Esophagus muscularis mucosa (tissue), 4 donors: ENCODE results near the gene LANCL1. TPM values are rescaled to one million over a fixed set of nuclear protein-coding genes. Genes with fewer than 3 reads are reported as not detected.

Source experiments
- DNase-seq: peaks from one replicate; pipeline ENCODE4 v3.0.0-alpha.2; 2017; ENCODE audit errors: extremely low spot score
- H3K27ac ChIP-seq, 4 donors: fragments of 200-600 bp; sonication (generic); replicated peaks in 1 of 4; 1 replicate in 3 of 4; 2 replicates in 1 of 4; pipeline ENCODE4 v1.5.1; 2016 to 2019; ENCODE audit warnings: mild to moderate bottlenecking in 1 of 4
- H3K27me3 ChIP-seq, 4 donors: fragments of 200-600 bp; sonication (generic); one replicate each; pipeline versions ENCODE4 v1.5.1 to v1.6.0; 2016 to 2019
- H3K36me3 ChIP-seq, 4 donors: fragments of 200-600 bp; sonication (generic); one replicate each; pipeline ENCODE4 v1.5.1; 2016 to 2019
- H3K4me1 ChIP-seq, 4 donors: fragments of 200-600 bp; sonication (generic); one replicate each; pipeline ENCODE4 v1.5.1; 2016 to 2019
- H3K4me3 ChIP-seq, 4 donors: fragments of 200-600 bp; sonication (generic); 1 replicate in 2 of 4; 2 replicates in 2 of 4; pipeline ENCODE4 v1.5.1; 2016 to 2019; ENCODE audit warnings: mild to moderate bottlenecking in 4 of 4, moderate library complexity in 1 of 4
- H3K9me3 ChIP-seq, 4 donors: fragments of 200-600 bp; sonication (generic); 1 replicate in 3 of 4; 2 replicates in 1 of 4; pipeline ENCODE4 v1.5.1; 2016 to 2019
- CTCF ChIP-seq, 3 experiments: fragments of 200-600 bp in 2 of 3; fragments of 450-650 bp in 1 of 3; sonication (generic) in 2 of 3; IDR thresholded peaks; one replicate each; pipeline ENCODE4 v1.5.1; 2017 to 2019; ENCODE audit warnings: antibody characterized with exemption in 3 of 3, mild to moderate bottlenecking in 2 of 3, moderate library complexity in 1 of 3
- EP300 ChIP-seq: sonication (generic); formaldehyde crosslinking; IDR thresholded peaks from one replicate; pipeline ENCODE4 v1.6.1; 2017; ENCODE audit warnings: antibody characterized with exemption
- POLR2A ChIP-seq: fragments of 450-650 bp; IDR thresholded peaks from one replicate; pipeline ENCODE4 v1.6.1; 2017; ENCODE audit warnings: antibody characterized with exemption, moderate library complexity, mild to moderate bottlenecking, low read depth
- POLR2AphosphoS5 ChIP-seq, 2 donors: sonication (generic); formaldehyde crosslinking; IDR thresholded peaks; one replicate each; pipeline ENCODE4 v1.6.1; 2017; ENCODE audit warnings: antibody characterized with exemption in 2 of 2
- WGBS: methylation state at CpG from one replicate; pipeline ENCODE4 v1.1.5; 2018; 5-methylcytosine and 5-hydroxymethylcytosine counted together
- intact Hi-C: fragments of 100-400 bp; cut with DNase I; formaldehyde crosslinking; loops from one replicate; pipeline ENCODE4 v1.15.1; 2023
- total RNA-seq, 4 donors: library from RNA; depleted of rRNA; stranded (reverse); fragments of >200 nt; gene quantifications; one replicate each; pipeline versions ENCODE4 v1.1.0 to v1.2.1, GENCODE V29; 2016

The LANCL1 gene
- total RNA-seq, 4 donors from 2014 or later, result 27.4 to 29.9 (median 27.8) TPM

- Histone ChIP-seq H3K36me3 (peaks cover 3 to 19% (median 8%) of the 10 kb centered on the region in 4 donors), H3K9me3 (peaks cover 0 to 8% (median 0%) of the 10 kb centered on the region in 4 donors), H3K4me1 (no peaks in the 10 kb centered on the region), H3K27me3 (no peaks in the 10 kb centered on the region), H3K4me3 (no peak overlapping the region), H3K27ac (no peak overlapping the region)
- intact Hi-C loops, result no loop called here
- WGBS, result 56% methylated on average over 3 of the region's 3 CpGs
- TF ChIP-seq POLR2A (no peak), POLR2AphosphoS5 (IDR thresholded peaks at IDR 0.05) (no peak), EP300 (no peak), CTCF (IDR thresholded peaks at IDR 0.05) (peak; percentile 52 to 72 (median 62))
- DNase-seq, result no peak
Measured at GRCh38 chr2:210445116-210445707, 31.3 kb downstream of the LANCL1 start.

GRCh38 chr2:210443527-210443926 lies 33.0 kb downstream of the LANCL1 start:
- DNase-seq, result no peak

GRCh38 chr2:210442878-210443277 lies 33.7 kb downstream of the LANCL1 start:
- 92% methylated on average over 1 of the region's 1 CpG for WGBS
- no peak overlapping the region for H3K4me3 ChIP-seq
- DNase-seq, result no peak
- intact Hi-C loops, result no loop called here
- TF ChIP-seq CTCF (IDR thresholded peaks at IDR 0.05), result no peak
- H3K4me1 ChIP-seq, result no peaks in the 10 kb centered on the region
- peaks cover 0 to 1% (median 0%) of the 10 kb centered on the region in 4 donors for H3K9me3 ChIP-seq
- no peak overlapping the region for H3K27ac ChIP-seq
- peaks cover 6 to 41% (median 16%) of the 10 kb centered on the region in 4 donors for H3K36me3 ChIP-seq
- no peaks in the 10 kb centered on the region for H3K27me3 ChIP-seq

More at GRCh38 chr2:210443527-210443926, 33.0 kb downstream of the LANCL1 start:
- 94% methylated on average over 3 of the region's 3 CpGs for WGBS
- Histone ChIP-seq H3K36me3 (peaks cover 6 to 35% (median 15%) of the 10 kb centered on the region in 4 donors), H3K9me3 (peaks cover 0 to 8% (median 0%) of the 10 kb centered on the region in 4 donors), H3K4me1 (no peaks in the 10 kb centered on the region), H3K27ac (no peak overlapping the region), H3K27me3 (no peaks in the 10 kb centered on the region), H3K4me3 (no peak overlapping the region)
- intact Hi-C loops, result no loop called here
- TF ChIP-seq CTCF (IDR thresholded peaks at IDR 0.05) (no peak), POLR2AphosphoS5 (IDR thresholded peaks at IDR 0.05) (no peak), EP300 (no peak), POLR2A (no peak)

- no peaks in the 10 kb centered on the region for H3K27me3 ChIP-seq
- WGBS, result 85% methylated on average over 2 of the region's 2 CpGs
- no peak overlapping the region for H3K27ac ChIP-seq
- intact Hi-C loops, result no loop called here
- no peak for DNase-seq
- no peaks in the 10 kb centered on the region for H3K9me3 ChIP-seq
- H3K4me1 ChIP-seq, result no peaks in the 10 kb centered on the region
- TF ChIP-seq POLR2A (no peak), EP300 (no peak), POLR2AphosphoS5 (IDR thresholded peaks at IDR 0.05) (no peak)
- peaks cover 6 to 45% (median 18%) of the 10 kb centered on the region in 4 donors for H3K36me3 ChIP-seq
- no peak overlapping the region for H3K4me3 ChIP-seq
Measured at GRCh38 chr2:210442457-210442856, 34.1 kb downstream of the LANCL1 start.

GRCh38 chr2:210440206-210440605 lies 36.4 kb downstream of the LANCL1 start:
- Histone ChIP-seq H3K9me3 (no peaks in the 10 kb centered on the region), H3K4me3 (no peak overlapping the region), H3K36me3 (peaks cover 17 to 68% (median 40%) of the 10 kb centered on the region in 4 donors), H3K27me3 (no peaks in the 10 kb centered on the region), H3K4me1 (no peaks in the 10 kb centered on the region), H3K27ac (no peak overlapping the region)
- TF ChIP-seq EP300 (no peak), CTCF (IDR thresholded peaks at IDR 0.05) (no peak), POLR2A (no peak), POLR2AphosphoS5 (IDR thresholded peaks at IDR 0.05) (no peak)
- no peak for DNase-seq
- intact Hi-C loops, result no loop called here
- WGBS, result 90% methylated on average over 3 of the region's 3 CpGs
